ENCODE measurements around the gene RTL5.

DNA sequence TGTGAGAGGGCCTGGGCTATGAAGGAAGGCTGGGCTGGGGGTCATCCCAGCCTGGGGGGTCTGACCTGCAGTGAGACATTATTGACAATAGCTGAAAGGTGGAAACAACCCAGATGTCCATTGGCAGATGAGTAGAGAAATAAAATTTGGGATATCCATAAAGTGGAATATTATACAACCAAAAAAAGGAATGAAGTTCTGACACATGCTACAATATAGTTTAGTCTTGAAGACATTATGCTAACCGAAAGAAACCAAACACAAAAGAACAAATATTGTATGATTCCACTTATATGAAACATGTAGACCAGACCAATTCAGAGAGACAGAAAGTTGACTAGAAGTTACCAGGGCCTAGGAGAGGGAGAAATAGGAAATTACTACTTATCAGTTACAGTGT, 44.7 kb downstream of the RTL5 start:
- no peak for TF ChIP-seq EZH2 (IDR thresholded peaks at IDR 0.05; ENCODE audit: insufficient read depth, poor library complexity, severe bottlenecking)
- TF ChIP-seq EZH2phosphoT487 (IDR thresholded peaks at IDR 0.05; ENCODE audit: insufficient read depth, low read depth): no peak
